Psoas muscle (tissue), 8 donors: ENCODE results near the gene MRPL27. TPM values are rescaled to one million over a fixed set of nuclear protein-coding genes. Genes with fewer than 3 reads are reported as not detected.
"Not testable (repeated sequence)": the region's sequence is repeated elsewhere in the genome, so short reads cannot be mapped to it uniquely, and the experiment has no call there.

Experiments
- ATAC-seq, 4 donors: fragments of 200-7000 bp; cut with Tn5 transposase; one replicate each; pipeline ENCODE4 v1.9.1; 2020; ENCODE audit warnings: moderate library complexity in 3 of 4, mild to moderate bottlenecking in 2 of 4
- DNase-seq, 2 donors: peaks; one replicate each; pipeline ENCODE4 v3.0.0-alpha.2; 2020
- H3K27ac ChIP-seq: fragments of 200-600 bp; one replicate; pipeline ENCODE4 v1.8.0; 2022
- H3K27me3 ChIP-seq, 3 donors: fragments of 200-600 bp in 1 of 3; one replicate each; pipeline versions ENCODE4 v1.6.1 to v1.8.0; 2013 to 2022; ENCODE audit warnings: low read length in 2 of 3, mild to moderate bottlenecking in 2 of 3, moderate library complexity in 1 of 3; ENCODE audit not compliant: insufficient read depth in 3 of 3
- H3K36me3 ChIP-seq, 2 donors: fragments of 200-600 bp in 1 of 2; one replicate each; pipeline versions ENCODE4 v1.6.1 to v1.8.0; 2013 to 2022; ENCODE audit warnings: low read depth in 1 of 2, mild to moderate bottlenecking in 1 of 2, moderate library complexity in 1 of 2; ENCODE audit not compliant: insufficient read depth in 1 of 2
- H3K4me1 ChIP-seq: fragments of 200-600 bp; one replicate; pipeline ENCODE4 v1.8.0; 2022
- H3K4me3 ChIP-seq: fragments of 200-600 bp; one replicate; pipeline ENCODE4 v1.8.0; 2022; ENCODE audit warnings: mild to moderate bottlenecking
- H3K9me3 ChIP-seq: fragments of 200-600 bp; one replicate; pipeline ENCODE4 v1.8.0; 2022
- WGBS, 3 donors: extraction: QIAGEN DNeasy Blood & Tissue Kit; methylation state at CpG; one replicate each; pipeline versions ENCODE4 v1.1.6 to v1.1.7; 2013; 5-methylcytosine and 5-hydroxymethylcytosine counted together
- intact Hi-C, 2 donors: fragments of 100-400 bp; cut with DNase I; formaldehyde crosslinking; loops; one replicate each; pipeline versions ENCODE4 v1.11.0 to v1.14.2; 2022
- long read RNA-seq, 2 donors: library from polyadenylated mRNA; unstranded; transcript quantifications; one replicate each; pipeline ENCODE4 v2.0.0, GENCODE V29; 2021
- polyA plus RNA-seq, 3 donors: library from polyadenylated mRNA; stranded (reverse); fragments of 200-250 nt; gene quantifications; one replicate each; pipeline ENCODE4 v1.2.3, GENCODE V29; 2013
- total RNA-seq, 4 donors: library from RNA; stranded (reverse); fragmentation: NEBNext Ultra II Directional in 2 of 4; extraction: Animal tissue kit (Norgen Biotek cat#: 25700) in 2 of 4; gene quantifications; one replicate each; pipeline versions ENCODE4 v1.2.1 to v1.2.4, GENCODE V29; 2021 to 2023
- TF ChIP-seq, protein P1 (sequence below): fragments of 200-600 bp; IDR thresholded peaks from one replicate; pipeline ENCODE4 v1.8.0; 2022; ENCODE audit warnings: antibody characterized with exemption
- donor health status: healthy with polysubstance abuse.
- donor health status: DM: no; HTN: no; CAD: no; lungs with moderate emphysema.
- donor health status: Bipolar disorder and iron deficiency.
- donor health status: healthy.
- donor health status: DM: yes; HTN: yes; CAD: no.
- donor health status: DM: no; HTN: no; CAD: no.
- donor health status: DM: no; HTN: no; CAD: no.
- donor health status: DM: yes; HTN: yes; CAD: no.

The MRPL27 gene
- total RNA-seq = 100 to 1,000 TPM in 2 of 4 donors, 10 to 100 TPM in 2; 70.7 to 133 (median 95.3) TPM
- polyA plus RNA-seq = 100 to 1,000 TPM; 128 to 468 (median 281) TPM
- long read RNA-seq, donor 1, transcript MRPL27-201 (4 exons, 716 nt) = major isoform, 39 of 42 reads
- long read RNA-seq, donor 1, partial matches to known transcripts = 0 of 42 reads
- long read RNA-seq, donor 1, other reads (novel, unspliced or antisense) = 3 of 42 reads
- long read RNA-seq, donor 2, transcript MRPL27-201 (4 exons, 716 nt) = major isoform, 84 of 92 reads
- long read RNA-seq, donor 2, partial matches to known transcripts = 4 of 92 reads
- long read RNA-seq, donor 2, other reads (novel, unspliced or antisense) = 1 of 92 reads

DNA sequence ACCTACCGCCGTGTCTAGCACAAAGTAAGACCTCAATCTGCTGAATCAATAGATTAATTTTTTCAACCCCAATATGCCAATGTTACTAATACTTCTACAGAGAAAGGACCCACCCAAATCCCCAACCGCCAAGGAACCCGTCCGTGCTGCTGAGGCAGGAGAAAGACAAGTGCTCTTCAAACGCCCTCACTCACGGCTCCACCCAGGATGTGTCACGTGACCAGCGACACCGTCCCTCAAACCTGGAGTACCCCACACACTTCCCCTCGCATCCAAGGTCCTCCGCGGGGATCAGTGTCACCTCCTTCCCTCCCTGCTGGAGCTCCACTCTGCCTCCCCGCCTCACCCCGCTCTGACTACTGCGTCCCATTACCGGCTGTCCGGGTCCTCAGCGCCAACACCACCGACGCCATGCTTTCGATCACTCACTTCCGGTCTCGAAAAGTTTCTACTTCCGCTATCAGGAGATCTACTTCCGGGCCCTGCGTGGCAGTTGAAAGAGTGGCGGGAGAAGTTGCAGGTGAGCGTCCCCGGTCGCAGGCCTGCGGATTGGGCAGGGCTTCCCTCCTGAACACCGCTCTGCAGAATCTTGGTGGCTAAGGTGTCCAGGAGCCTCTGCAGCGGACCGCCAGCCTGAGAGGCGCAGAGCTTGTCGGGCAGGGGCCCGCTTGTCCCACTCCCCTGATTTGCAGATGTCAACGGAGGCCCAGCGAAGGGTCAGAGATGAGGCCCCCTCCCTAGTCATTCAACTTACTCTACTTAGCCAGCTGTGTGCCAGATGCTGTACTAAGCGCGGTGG lies at the start of gene MRPL27, which contains the start of gene EME1:
MRPL27 (minus strand) TSS at position 427 of the 799 bp plus-strand sequence; CDS start at position 413, 14 bp downstream.
EME1 (plus strand) TSS at position 472 of the 799 bp plus-strand sequence. CDS start 1,980 bp downstream, outside the sequence.
- Histone ChIP-seq H3K9me3 (no peaks in the 10 kb centered on the region), H3K27ac (peak within 1 kb of the TSS; percentile 99), H3K27me3 (no peaks in the 10 kb centered on the region), H3K4me1 (peaks cover 15% of the 10 kb centered on the region), H3K4me3 (peak within 1 kb of the TSS; percentile 89), H3K36me3 (peaks cover 0 to 29% of the 10 kb centered on the region in 2 donors)
- peak; percentile 91 to 98 (median 96) for ATAC-seq
- TF ChIP-seq, protein P1, sequence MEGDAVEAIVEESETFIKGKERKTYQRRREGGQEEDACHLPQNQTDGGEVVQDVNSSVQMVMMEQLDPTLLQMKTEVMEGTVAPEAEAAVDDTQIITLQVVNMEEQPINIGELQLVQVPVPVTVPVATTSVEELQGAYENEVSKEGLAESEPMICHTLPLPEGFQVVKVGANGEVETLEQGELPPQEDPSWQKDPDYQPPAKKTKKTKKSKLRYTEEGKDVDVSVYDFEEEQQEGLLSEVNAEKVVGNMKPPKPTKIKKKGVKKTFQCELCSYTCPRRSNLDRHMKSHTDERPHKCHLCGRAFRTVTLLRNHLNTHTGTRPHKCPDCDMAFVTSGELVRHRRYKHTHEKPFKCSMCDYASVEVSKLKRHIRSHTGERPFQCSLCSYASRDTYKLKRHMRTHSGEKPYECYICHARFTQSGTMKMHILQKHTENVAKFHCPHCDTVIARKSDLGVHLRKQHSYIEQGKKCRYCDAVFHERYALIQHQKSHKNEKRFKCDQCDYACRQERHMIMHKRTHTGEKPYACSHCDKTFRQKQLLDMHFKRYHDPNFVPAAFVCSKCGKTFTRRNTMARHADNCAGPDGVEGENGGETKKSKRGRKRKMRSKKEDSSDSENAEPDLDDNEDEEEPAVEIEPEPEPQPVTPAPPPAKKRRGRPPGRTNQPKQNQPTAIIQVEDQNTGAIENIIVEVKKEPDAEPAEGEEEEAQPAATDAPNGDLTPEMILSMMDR = no peak
- intact Hi-C loops = no loop called here
- 1% methylated on average over 42 of the region's 42 CpGs for WGBS, 3 donors
- peak; percentile 86 to 91 for DNase-seq

DNA sequence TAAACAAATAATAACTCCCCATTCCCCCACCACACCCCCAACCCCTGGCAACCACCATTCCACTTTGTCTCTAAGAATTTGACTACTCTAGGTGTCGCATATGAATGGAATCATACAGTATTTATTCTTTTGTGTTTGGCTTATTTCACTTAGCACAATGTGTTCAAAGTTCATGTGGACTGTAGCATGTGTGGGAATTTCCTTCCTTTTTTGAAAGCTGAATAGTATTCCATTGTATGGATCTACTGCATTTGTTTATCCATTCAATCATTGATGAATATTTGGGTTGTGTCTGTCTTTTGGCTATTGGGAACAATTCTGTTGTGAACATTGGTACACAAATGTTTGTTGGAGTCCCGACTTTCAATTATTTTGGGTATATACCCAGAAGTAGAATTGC lies 49.8 kb upstream of the MRPL27 start:
- no peaks in the 10 kb centered on the region for H3K36me3 ChIP-seq
- TF ChIP-seq, protein P1 = no peak
- DNase-seq (no peak), ATAC-seq (no peak)
- H3K4me3 ChIP-seq = no peak overlapping the region
- no peaks in the 10 kb centered on the region for H3K27me3 ChIP-seq
- WGBS, 3 donors = 92 to 97% (median 95%) methylated on average over 2 of the region's 2 CpGs
- no peaks in the 10 kb centered on the region for H3K9me3 ChIP-seq
- peaks cover 16% of the 10 kb centered on the region for H3K4me1 ChIP-seq
- intact Hi-C loops = no loop called here
- no peak overlapping the region for H3K27ac ChIP-seq

DNA sequence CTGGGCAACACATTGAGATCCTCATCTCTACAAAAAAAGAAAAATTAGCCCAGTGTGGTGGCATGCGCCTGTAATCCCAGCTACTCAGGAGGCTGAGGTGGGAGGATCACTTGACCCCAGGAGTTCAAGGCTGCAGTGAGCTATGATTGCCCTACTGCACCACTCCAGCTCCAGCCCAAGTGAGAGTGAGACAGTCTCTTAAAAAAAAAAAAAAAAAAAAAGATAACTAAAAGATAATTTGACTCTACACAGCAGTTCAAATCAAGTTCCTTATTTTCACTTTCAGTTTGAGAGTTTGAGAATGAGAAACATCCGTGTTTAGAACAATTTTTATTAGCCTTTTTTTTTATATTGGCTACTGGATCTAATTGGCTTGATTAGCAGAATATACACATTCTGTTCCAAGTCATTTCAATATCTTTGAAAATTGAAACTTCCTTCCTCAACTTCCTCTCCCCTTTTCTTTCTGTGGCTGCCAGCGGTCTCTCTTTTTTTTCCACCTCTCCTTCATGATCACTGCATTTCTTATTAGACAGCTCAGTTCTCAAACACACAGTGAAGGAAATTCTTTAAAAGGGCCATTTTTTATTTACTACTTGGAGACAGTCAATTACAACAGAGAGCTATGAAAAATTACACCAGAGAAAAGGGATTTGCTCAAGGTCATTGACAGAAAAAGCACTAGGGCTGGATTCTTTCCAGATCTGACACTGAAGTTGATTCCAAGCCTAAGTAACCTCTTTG lies 48.5 kb upstream of the MRPL27 start:
- WGBS, 3 donors = 45 to 60% (median 51%) methylated on average over 3 of the region's 3 CpGs
- Histone ChIP-seq H3K27ac (peak overlapping the region; percentile 50), H3K9me3 (no peaks in the 10 kb centered on the region), H3K4me1 (peaks cover 7% of the 10 kb centered on the region), H3K4me3 (peak overlapping the region; percentile 50), H3K36me3 (no peaks in the 10 kb centered on the region), H3K27me3 (no peaks in the 10 kb centered on the region)
- ATAC-seq = no peak
- TF ChIP-seq, protein P1 = no peak
- no peak for DNase-seq
- intact Hi-C loops = no loop called here

DNA sequence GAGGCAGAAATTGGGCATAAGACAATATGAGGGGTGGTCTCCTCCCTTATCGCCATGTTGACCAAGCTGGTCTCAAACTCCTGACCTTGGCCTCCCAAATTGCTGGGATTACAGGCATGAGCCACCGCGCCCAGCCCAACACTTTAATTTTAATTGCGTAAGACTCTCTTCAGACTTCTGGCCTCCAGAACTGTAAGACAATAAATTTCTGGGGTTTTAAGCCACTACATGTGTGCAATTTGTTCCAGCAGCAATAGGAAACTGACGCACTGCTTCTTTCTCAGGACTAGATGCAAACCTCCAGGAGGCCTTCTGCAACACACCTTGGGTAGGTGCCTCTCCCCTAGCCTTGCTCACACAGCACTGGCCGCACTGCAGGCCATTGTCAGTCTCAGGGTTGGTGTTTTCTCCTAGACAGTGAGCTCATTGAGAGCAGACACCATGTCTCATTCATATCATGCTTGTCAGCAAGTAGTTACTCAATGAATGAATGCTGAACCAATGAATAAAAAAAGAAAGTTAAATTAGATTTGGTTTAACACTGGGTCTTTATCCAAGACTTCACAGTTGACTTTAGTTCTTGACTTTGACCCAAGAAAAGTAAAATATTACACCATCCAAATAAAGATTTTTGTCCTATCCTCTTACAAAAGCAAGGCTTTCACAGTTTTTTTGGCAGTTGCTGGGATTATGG lies 47.6 kb upstream of the MRPL27 start:
- peak in 3 of 4 donors; percentile 28 to 73 (median 33) for ATAC-seq
- no peaks in the 10 kb centered on the region for H3K9me3 ChIP-seq
- no peak for DNase-seq
- no peak overlapping the region for H3K4me3 ChIP-seq
- H3K36me3 ChIP-seq = no peaks in the 10 kb centered on the region
- WGBS, 3 donors = 76 to 93% (median 80%) methylated on average over 6 of the region's 6 CpGs
- peaks cover 7% of the 10 kb centered on the region for H3K4me1 ChIP-seq
- H3K27ac ChIP-seq = no peak overlapping the region
- TF ChIP-seq, protein P1 = no peak
- intact Hi-C loops = no loop called here
- no peaks in the 10 kb centered on the region for H3K27me3 ChIP-seq

DNA sequence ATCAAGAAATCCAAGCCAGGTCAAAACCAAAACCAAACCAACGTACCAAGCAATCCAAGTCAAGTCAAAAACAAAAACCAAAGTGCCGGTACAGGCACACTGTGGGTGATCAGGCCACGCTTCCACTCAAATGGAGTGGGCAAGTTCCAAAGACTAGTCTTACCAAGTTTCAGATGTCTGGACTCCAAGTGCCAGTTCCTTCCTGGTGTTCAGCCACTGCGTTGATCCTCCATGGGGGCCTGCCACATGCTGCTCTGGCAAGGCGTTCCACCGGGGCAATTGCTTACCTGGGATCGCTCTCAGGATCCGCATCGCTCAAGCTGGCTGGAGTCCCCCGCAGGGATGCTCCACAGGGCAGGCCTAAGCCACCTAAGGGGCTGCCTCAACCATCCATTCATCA lies 46.6 kb upstream of the MRPL27 start:
- intact Hi-C loops, H3K4me3 ChIP-seq, H3K36me3 ChIP-seq, H3K27ac ChIP-seq, H3K27me3 ChIP-seq, H3K9me3 ChIP-seq, H3K4me1 ChIP-seq, ATAC-seq, DNase-seq: not testable (repeated sequence)
- WGBS, 3 donors = 77 to 95% (median 82%) methylated on average over 10 of the region's 10 CpGs
